ENCODE data around the gene CAND2.

DNA sequence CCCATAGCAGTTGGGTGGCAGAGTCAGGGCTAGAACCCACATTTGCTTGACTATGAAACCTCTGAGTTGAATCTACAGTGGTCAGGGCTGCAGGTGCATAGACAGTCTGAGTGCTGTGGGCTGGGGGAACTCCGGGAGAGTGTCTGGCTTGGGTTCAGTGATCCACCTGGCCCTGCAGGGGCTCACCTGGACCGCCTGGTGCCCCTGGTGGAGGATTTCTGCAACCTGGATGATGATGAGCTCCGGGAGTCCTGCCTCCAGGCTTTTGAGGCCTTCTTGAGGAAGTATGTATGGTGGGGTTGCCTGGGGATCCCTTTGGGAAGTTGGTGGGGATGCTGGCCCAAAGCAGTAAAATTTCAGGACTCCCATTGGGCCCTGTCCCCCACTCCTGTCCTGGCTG, 16.3 kb downstream of the CAND2 start:
- no peak for TF ChIP-seq POLR2A (IDR thresholded peaks at IDR 0.05)
- TF ChIP-seq, protein P1, sequence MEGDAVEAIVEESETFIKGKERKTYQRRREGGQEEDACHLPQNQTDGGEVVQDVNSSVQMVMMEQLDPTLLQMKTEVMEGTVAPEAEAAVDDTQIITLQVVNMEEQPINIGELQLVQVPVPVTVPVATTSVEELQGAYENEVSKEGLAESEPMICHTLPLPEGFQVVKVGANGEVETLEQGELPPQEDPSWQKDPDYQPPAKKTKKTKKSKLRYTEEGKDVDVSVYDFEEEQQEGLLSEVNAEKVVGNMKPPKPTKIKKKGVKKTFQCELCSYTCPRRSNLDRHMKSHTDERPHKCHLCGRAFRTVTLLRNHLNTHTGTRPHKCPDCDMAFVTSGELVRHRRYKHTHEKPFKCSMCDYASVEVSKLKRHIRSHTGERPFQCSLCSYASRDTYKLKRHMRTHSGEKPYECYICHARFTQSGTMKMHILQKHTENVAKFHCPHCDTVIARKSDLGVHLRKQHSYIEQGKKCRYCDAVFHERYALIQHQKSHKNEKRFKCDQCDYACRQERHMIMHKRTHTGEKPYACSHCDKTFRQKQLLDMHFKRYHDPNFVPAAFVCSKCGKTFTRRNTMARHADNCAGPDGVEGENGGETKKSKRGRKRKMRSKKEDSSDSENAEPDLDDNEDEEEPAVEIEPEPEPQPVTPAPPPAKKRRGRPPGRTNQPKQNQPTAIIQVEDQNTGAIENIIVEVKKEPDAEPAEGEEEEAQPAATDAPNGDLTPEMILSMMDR (IDR thresholded peaks at IDR 0.05) = no peak

All from body of pancreas (tissue), 4 donors.